ENCODE data around the gene TRIM56. TPM values are rescaled to one million over a fixed set of nuclear protein-coding genes. Genes with fewer than 3 reads are reported as not detected.

Gene TRIM56
- total and polyA plus RNA-seq, 2 of the 13 experiments (the other 11 are each of a cell fraction or from before 2014, with no cell fraction given): 3.2 to 7.1 TPM

DNA sequence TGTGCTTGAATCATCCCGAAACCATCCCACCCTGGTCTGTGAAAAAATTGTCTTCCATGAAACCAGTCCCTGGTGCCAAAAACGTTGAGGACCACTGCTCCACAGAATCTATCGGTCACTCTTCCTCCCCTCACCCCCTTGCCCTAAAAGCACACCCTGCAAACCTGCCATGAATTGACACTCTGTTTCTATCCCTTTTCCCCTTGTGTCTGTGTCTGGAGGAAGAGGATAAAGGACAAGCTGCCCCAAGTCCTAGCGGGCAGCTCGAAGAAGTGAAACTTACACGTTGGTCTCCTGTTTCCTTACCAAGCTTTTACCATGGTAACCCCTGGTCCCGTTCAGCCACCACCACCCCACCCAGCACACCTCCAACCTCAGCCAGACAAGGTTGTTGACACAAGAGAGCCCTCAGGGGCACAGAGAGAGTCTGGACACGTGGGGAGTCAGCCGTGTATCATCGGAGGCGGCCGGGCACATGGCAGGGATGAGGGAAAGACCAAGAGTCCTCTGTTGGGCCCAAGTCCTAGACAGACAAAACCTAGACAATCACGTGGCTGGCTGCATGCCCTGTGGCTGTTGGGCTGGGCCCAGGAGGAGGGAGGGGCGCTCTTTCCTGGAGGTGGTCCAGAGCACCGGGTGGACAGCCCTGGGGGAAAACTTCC, 40.8 kb downstream of the TRIM56 start (continued):
- TF ChIP-seq ZNF225 (CRISPR knock-in tag; IDR thresholded peaks at IDR 0.05): no peak
- TF ChIP-seq, protein P1, sequence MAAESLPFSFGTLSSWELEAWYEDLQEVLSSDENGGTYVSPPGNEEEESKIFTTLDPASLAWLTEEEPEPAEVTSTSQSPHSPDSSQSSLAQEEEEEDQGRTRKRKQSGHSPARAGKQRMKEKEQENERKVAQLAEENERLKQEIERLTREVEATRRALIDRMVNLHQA (CRISPR knock-in tag; IDR thresholded peaks at IDR 0.05): no peak
- no peak for TF ChIP-seq JUNB (CRISPR knock-in tag; IDR thresholded peaks at IDR 0.05; ENCODE audit: borderline replicate concordance)
- no peak for TF ChIP-seq ZIK1 (CRISPR knock-in tag; IDR thresholded peaks at IDR 0.05; ENCODE audit: borderline replicate concordance, low read depth)
- no peak for TF ChIP-seq NR3C1 (CRISPR knock-in tag; IDR thresholded peaks at IDR 0.05)
- no peak for TF ChIP-seq ZNF83 (CRISPR knock-in tag; IDR thresholded peaks at IDR 0.05; ENCODE audit: borderline replicate concordance)
- no peak for TF ChIP-seq ZNF256 (CRISPR knock-in tag; conservative IDR thresholded peaks at IDR 0.05)
- TF ChIP-seq SATB2 (CRISPR knock-in tag; IDR thresholded peaks at IDR 0.05): no peak
- peak; percentile 63; the same call in 1 of the 2 replicates for TF ChIP-seq SAP130 (CRISPR knock-in tag; IDR thresholded peaks at IDR 0.05; ENCODE audit: low read depth)
- no peak for TF ChIP-seq PCBP1 (IDR thresholded peaks at IDR 0.05; ENCODE audit: borderline replicate concordance, low read depth, low read length)
- TF ChIP-seq, protein P2, sequence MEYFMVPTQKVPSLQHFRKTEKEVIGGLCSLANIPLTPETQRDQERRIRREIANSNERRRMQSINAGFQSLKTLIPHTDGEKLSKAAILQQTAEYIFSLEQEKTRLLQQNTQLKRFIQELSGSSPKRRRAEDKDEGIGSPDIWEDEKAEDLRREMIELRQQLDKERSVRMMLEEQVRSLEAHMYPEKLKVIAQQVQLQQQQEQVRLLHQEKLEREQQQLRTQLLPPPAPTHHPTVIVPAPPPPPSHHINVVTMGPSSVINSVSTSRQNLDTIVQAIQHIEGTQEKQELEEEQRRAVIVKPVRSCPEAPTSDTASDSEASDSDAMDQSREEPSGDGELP (IDR thresholded peaks at IDR 0.05; ENCODE audit: borderline replicate concordance, low read depth): peak; percentile 55; the same call in 1 of the 2 replicates
- TF ChIP-seq, protein P3, sequence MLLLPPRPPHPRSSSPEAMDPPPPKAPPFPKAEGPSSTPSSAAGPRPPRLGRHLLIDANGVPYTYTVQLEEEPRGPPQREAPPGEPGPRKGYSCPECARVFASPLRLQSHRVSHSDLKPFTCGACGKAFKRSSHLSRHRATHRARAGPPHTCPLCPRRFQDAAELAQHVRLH (CRISPR knock-in tag; IDR thresholded peaks at IDR 0.05; ENCODE audit: borderline replicate concordance, low read depth): no peak; the same call in 1 of the 2 replicates
- no peak for TF ChIP-seq HMGA1 (CRISPR knock-in tag; conservative IDR thresholded peaks at IDR 0.05)
- TF ChIP-seq ZSCAN20 (CRISPR knock-in tag; IDR thresholded peaks at IDR 0.05; ENCODE audit: borderline replicate concordance): no peak
- no peak for TF ChIP-seq RORA (CRISPR knock-in tag; IDR thresholded peaks at IDR 0.05)
- no peak for TF ChIP-seq ZNF557 (CRISPR knock-in tag; IDR thresholded peaks at IDR 0.05)
- TF ChIP-seq ZNF441 (CRISPR knock-in tag; IDR thresholded peaks at IDR 0.05; ENCODE audit: borderline replicate concordance): no peak
- no peak for TF ChIP-seq ZNF251 (CRISPR knock-in tag; IDR thresholded peaks at IDR 0.05)
- TF ChIP-seq, protein P4, sequence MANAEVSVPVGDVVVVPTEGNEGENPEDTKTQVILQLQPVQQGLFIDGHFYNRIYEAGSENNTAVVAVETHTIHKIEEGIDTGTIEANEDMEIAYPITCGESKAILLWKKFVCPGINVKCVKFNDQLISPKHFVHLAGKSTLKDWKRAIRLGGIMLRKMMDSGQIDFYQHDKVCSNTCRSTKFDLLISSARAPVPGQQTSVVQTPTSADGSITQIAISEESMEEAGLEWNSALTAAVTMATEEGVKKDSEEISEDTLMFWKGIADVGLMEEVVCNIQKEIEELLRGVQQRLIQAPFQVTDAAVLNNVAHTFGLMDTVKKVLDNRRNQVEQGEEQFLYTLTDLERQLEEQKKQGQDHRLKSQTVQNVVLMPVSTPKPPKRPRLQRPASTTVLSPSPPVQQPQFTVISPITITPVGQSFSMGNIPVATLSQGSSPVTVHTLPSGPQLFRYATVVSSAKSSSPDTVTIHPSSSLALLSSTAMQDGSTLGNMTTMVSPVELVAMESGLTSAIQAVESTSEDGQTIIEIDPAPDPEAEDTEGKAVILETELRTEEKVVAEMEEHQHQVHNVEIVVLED (CRISPR knock-in tag; IDR thresholded peaks at IDR 0.05; ENCODE audit: borderline replicate concordance): no peak
- TF ChIP-seq, protein P5, sequence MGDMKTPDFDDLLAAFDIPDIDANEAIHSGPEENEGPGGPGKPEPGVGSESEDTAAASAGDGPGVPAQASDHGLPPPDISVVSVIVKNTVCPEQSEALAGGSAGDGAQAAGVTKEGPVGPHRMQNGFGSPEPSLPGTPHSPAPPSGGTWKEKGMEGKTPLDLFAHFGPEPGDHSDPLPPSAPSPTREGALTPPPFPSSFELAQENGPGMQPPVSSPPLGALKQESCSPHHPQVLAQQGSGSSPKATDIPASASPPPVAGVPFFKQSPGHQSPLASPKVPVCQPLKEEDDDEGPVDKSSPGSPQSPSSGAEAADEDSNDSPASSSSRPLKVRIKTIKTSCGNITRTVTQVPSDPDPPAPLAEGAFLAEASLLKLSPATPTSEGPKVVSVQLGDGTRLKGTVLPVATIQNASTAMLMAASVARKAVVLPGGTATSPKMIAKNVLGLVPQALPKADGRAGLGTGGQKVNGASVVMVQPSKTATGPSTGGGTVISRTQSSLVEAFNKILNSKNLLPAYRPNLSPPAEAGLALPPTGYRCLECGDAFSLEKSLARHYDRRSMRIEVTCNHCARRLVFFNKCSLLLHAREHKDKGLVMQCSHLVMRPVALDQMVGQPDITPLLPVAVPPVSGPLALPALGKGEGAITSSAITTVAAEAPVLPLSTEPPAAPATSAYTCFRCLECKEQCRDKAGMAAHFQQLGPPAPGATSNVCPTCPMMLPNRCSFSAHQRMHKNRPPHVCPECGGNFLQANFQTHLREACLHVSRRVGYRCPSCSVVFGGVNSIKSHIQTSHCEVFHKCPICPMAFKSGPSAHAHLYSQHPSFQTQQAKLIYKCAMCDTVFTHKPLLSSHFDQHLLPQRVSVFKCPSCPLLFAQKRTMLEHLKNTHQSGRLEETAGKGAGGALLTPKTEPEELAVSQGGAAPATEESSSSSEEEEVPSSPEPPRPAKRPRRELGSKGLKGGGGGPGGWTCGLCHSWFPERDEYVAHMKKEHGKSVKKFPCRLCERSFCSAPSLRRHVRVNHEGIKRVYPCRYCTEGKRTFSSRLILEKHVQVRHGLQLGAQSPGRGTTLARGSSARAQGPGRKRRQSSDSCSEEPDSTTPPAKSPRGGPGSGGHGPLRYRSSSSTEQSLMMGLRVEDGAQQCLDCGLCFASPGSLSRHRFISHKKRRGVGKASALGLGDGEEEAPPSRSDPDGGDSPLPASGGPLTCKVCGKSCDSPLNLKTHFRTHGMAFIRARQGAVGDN (CRISPR knock-in tag; IDR thresholded peaks at IDR 0.05): peak; percentile 99
- TF ChIP-seq, protein P6, sequence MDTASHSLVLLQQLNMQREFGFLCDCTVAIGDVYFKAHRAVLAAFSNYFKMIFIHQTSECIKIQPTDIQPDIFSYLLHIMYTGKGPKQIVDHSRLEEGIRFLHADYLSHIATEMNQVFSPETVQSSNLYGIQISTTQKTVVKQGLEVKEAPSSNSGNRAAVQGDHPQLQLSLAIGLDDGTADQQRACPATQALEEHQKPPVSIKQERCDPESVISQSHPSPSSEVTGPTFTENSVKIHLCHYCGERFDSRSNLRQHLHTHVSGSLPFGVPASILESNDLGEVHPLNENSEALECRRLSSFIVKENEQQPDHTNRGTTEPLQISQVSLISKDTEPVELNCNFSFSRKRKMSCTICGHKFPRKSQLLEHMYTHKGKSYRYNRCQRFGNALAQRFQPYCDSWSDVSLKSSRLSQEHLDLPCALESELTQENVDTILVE (CRISPR knock-in tag; IDR thresholded peaks at IDR 0.05): no peak
